CD4-positive, alpha-beta T cell (primary cell): ENCODE measurements around the gene STX16. TPM values are rescaled to one million over a fixed set of nuclear protein-coding genes. Genes with fewer than 3 reads are reported as not detected.

ENCODE experiments used
- ATAC-seq: fragments of 200-7000 bp; cut with Tn5 transposase; one replicate; pipeline ENCODE4 v1.10.0; 2022; ENCODE audit warnings: mild to moderate bottlenecking; ENCODE audit not compliant: poor library complexity
- CTCF ChIA-PET: fragments of 350-600 bp; sonication (Branson Sonifier 250); formaldehyde crosslinking; loops from one replicate; lab custom pipeline; 2021; ENCODE audit warnings: antibody characterized with exemption, inconsistent platforms; lab: Charles Lee
- POLR2A ChIA-PET: fragments of 350-600 bp; sonication (Branson Sonifier 250); formaldehyde crosslinking; loops from one replicate; lab custom pipeline; 2021; ENCODE audit warnings: antibody characterized with exemption, inconsistent platforms; lab: Charles Lee
- DNase-seq, 14 experiments: peaks; one replicate each; pipeline ENCODE4 v3.0.0-alpha.2; 2013 to 2020; ENCODE audit warnings: mixed read lengths in 2 of 14
- H3K27ac ChIP-seq, 2 donors: one replicate each; pipeline versions ENCODE4 v1.5.1 to v1.7.0; 2013; ENCODE audit warnings: low read length in 2 of 2, low read depth in 1 of 2, mild to moderate bottlenecking in 1 of 2
- H3K27me3 ChIP-seq, 2 experiments: 1 replicate in 1 of 2; 2 replicates in 1 of 2; pipeline versions ENCODE4 v1.6.1 to v1.7.0; 2013; ENCODE audit warnings: low read length in 2 of 2, control low read depth in 1 of 2, mild to moderate bottlenecking in 1 of 2, moderate library complexity in 1 of 2; ENCODE audit not compliant: insufficient read depth in 2 of 2, control insufficient read depth in 1 of 2
- H3K36me3 ChIP-seq: one replicate; pipeline ENCODE4 v1.6.1; 2013; ENCODE audit warnings: low read length, control low read depth; ENCODE audit not compliant: insufficient read depth
- H3K4me1 ChIP-seq: one replicate; pipeline ENCODE4 v1.6.1; 2013; ENCODE audit warnings: low read length, control low read depth; ENCODE audit not compliant: insufficient read depth
- H3K4me3 ChIP-seq: one replicate; pipeline ENCODE4 v1.5.1; 2013; ENCODE audit warnings: mild to moderate bottlenecking, low read length, moderate library complexity
- H3K9me3 ChIP-seq, 2 experiments: 1 replicate in 1 of 2; 2 replicates in 1 of 2; pipeline versions ENCODE4 v1.6.1 to v1.7.0; 2013; ENCODE audit warnings: low read length in 2 of 2, mild to moderate bottlenecking in 2 of 2, control low read depth in 1 of 2, moderate library complexity in 1 of 2; ENCODE audit not compliant: control insufficient read depth in 1 of 2, insufficient read depth in 1 of 2
- H3K27ac Mint-ChIP-seq: one replicate; pipeline ENCODE4 v1.8.0; 2020; ENCODE audit warnings: mixed read lengths
- H3K27me3 Mint-ChIP-seq: one replicate; pipeline ENCODE4 v1.8.0; 2021; ENCODE audit warnings: mixed read lengths
- H3K36me3 Mint-ChIP-seq: one replicate; pipeline ENCODE4 v1.8.0; 2021; ENCODE audit warnings: low read depth, mixed read lengths
- H3K4me1 Mint-ChIP-seq: one replicate; pipeline ENCODE4 v1.8.0; 2021; ENCODE audit warnings: low read depth, mixed read lengths
- H3K4me3 Mint-ChIP-seq: one replicate; pipeline ENCODE4 v1.8.0; 2020; ENCODE audit warnings: mild to moderate bottlenecking, mixed read lengths
- H3K9me3 Mint-ChIP-seq: one replicate; pipeline ENCODE4 v1.8.0; 2020; ENCODE audit warnings: mixed read lengths
- CTCF ChIP-seq: fragments of 200-600 bp; IDR thresholded peaks from one replicate; pipeline ENCODE4 v1.8.0; 2022; ENCODE audit warnings: antibody characterized with exemption, mild to moderate bottlenecking
- intact Hi-C, 2 experiments: fragments of 100-400 bp; cut with DNase I in 1 of 2; cut with micrococcal nuclease in 1 of 2; formaldehyde crosslinking; loops; one replicate each; pipeline versions ENCODE4 v1.15.1 to v1.9.0; 2023 to 2025; cut with DNase I, micrococcal nuclease
- total RNA-seq, 174 experiments: library from RNA in 2 of 174; stranded (reverse) in 2 of 174; gene quantifications; one replicate each; pipeline ENCODE4 v1.2.3 and lab custom pipeline; 2021 to 2026

Gene STX16
- total RNA-seq, 2 experiments from 2014 or later, result 179 to 181 TPM

DNA sequence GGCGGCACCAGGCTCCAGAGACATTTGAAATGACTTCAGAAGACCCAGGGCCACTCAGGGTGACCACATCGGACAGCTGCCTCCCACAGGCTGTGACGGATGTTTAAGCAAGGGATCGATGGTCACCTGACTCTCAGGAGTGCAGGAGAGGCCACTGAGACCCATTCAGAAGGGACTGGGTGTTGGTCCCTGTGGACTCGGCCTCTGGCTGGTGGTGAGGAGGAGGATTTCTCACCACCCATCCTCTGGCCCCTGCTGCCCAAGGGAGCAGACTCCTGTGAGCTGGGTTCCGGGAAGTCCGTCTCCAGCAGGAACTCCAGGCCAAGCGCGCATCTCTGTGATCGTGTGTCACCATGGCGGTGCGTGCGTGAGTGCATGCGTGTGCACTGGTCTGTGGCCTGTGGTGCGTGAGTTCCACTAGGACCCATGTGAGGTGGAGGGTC is 67.1 kb downstream of the STX16 start:
- H3K27me3 Mint-ChIP-seq, result peaks cover 25% of the 10 kb centered on the region
- H3K4me3 ChIP-seq, result no peak overlapping the region
- H3K4me1 Mint-ChIP-seq, result no peaks in the 10 kb centered on the region
- H3K36me3 Mint-ChIP-seq, result no peaks in the 10 kb centered on the region
- ChIA-PET CTCF (no interaction called here), POLR2A (no interaction called here)
- no peaks in the 10 kb centered on the region for H3K9me3 ChIP-seq
- ATAC-seq, result no peak
- peaks cover 4 to 11% of the 10 kb centered on the region in 2 experiments for H3K27me3 ChIP-seq
- no peak overlapping the region for H3K27ac ChIP-seq
- no peaks in the 10 kb centered on the region for H3K4me1 ChIP-seq
- H3K36me3 ChIP-seq, result peaks cover 3% of the 10 kb centered on the region
- H3K4me3 Mint-ChIP-seq, result no peak overlapping the region
- TF ChIP-seq CTCF, result no peak
- DNase-seq, result peak in 1 of 14 experiments; percentile 24
- intact Hi-C loops, result no loop called here
- H3K27ac Mint-ChIP-seq, result no peak overlapping the region
- no peaks in the 10 kb centered on the region for H3K9me3 Mint-ChIP-seq

- TF ChIP-seq CTCF, result no peak
- intact Hi-C loops, result no loop called here
- no peaks in the 10 kb centered on the region for H3K9me3 ChIP-seq
- ChIA-PET CTCF (no interaction called here), POLR2A (no interaction called here)
- ATAC-seq, result no peak
- peak in 1 of 14 experiments; percentile 21 for DNase-seq
- Mint-ChIP-seq H3K4me3 (no peak overlapping the region), H3K4me1 (no peaks in the 10 kb centered on the region), H3K9me3 (no peaks in the 10 kb centered on the region), H3K36me3 (no peaks in the 10 kb centered on the region), H3K27me3 (peaks cover 30% of the 10 kb centered on the region), H3K27ac (no peak overlapping the region)
- H3K4me3 ChIP-seq, result no peak overlapping the region
- peaks cover 10 to 17% of the 10 kb centered on the region in 2 experiments for H3K27me3 ChIP-seq
- peaks cover 3% of the 10 kb centered on the region for H3K36me3 ChIP-seq
- H3K4me1 ChIP-seq, result no peaks in the 10 kb centered on the region
- no peak overlapping the region for H3K27ac ChIP-seq
These were observed 67.6 kb downstream of the STX16 start for GRCh38 chr20:58718729-58719128.

DNA sequence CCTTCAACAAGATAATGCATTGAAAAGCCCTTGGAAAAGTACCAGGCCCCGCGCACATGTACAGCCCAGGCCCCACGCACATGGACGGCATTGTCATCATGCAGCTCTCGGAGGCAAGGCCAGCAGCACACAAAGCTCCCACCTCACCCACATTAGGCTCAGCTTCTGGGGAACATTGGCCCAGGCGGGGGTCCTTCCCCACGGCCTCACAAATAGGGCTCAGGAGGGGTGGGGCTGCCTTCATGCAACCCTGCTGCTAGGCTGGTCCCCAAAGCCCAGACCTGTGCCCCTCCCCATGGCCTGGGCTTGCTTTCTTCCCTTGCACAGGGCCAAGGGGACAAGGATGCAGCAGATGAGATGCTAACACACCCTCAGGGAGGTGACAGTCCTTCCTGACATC is 68.2 kb downstream of the STX16 start:
- Histone ChIP-seq H3K4me3 (no peak overlapping the region), H3K36me3 (peaks cover 3% of the 10 kb centered on the region), H3K27ac (no peak overlapping the region), H3K27me3 (peaks cover 15 to 17% of the 10 kb centered on the region in 2 experiments), H3K4me1 (no peaks in the 10 kb centered on the region), H3K9me3 (no peaks in the 10 kb centered on the region)
- TF ChIP-seq CTCF, result no peak
- Mint-ChIP-seq H3K27me3 (peaks cover 36% of the 10 kb centered on the region), H3K36me3 (no peaks in the 10 kb centered on the region), H3K9me3 (no peaks in the 10 kb centered on the region), H3K4me1 (no peaks in the 10 kb centered on the region), H3K27ac (no peak overlapping the region), H3K4me3 (no peak overlapping the region)
- no peak for ATAC-seq
- peak in 1 of 14 experiments; percentile 32 for DNase-seq
- ChIA-PET POLR2A (no interaction called here), CTCF (no interaction called here)
- intact Hi-C loops, result no loop called here
